Esophagus (tissue), 2 donors: ENCODE data around the gene DBH. TPM values are rescaled to one million over a fixed set of nuclear protein-coding genes. Genes with fewer than 3 reads are reported as not detected.

Experiments
- H3K27ac ChIP-seq, 2 donors: one replicate each; pipeline ENCODE4 v1.5.1; 2013; ENCODE audit warnings: low read depth in 2 of 2, mild to moderate bottlenecking in 2 of 2, inconsistent platforms in 1 of 2, low read length in 1 of 2, moderate library complexity in 1 of 2
- H3K27me3 ChIP-seq, 2 donors: one replicate each; pipeline ENCODE4 v1.6.1; 2013; ENCODE audit warnings: low read length in 2 of 2, control low read depth in 1 of 2, mild to moderate bottlenecking in 1 of 2; ENCODE audit not compliant: insufficient read depth in 2 of 2, control insufficient read depth in 1 of 2
- H3K36me3 ChIP-seq, 2 donors: one replicate each; pipeline ENCODE4 v1.6.1; 2013; ENCODE audit warnings: low read length in 1 of 2; ENCODE audit not compliant: control insufficient read depth in 2 of 2, insufficient read depth in 2 of 2
- H3K4me1 ChIP-seq, 2 donors: one replicate each; pipeline ENCODE4 v1.6.1; 2013; ENCODE audit warnings: low read length in 1 of 2; ENCODE audit not compliant: control insufficient read depth in 2 of 2, insufficient read depth in 2 of 2
- H3K4me3 ChIP-seq, 2 donors: one replicate each; pipeline ENCODE4 v1.5.1; 2013; ENCODE audit warnings: low read length in 2 of 2, mild to moderate bottlenecking in 2 of 2, low read depth in 1 of 2, moderate library complexity in 1 of 2
- H3K9me3 ChIP-seq, 2 donors: one replicate each; pipeline ENCODE4 v1.6.1; 2013; ENCODE audit warnings: mild to moderate bottlenecking in 2 of 2, low read depth in 1 of 2, low read length in 1 of 2, moderate library complexity in 1 of 2; ENCODE audit not compliant: control insufficient read depth in 2 of 2, insufficient read depth in 1 of 2
- WGBS, 2 donors: extraction: QIAGEN DNeasy Blood & Tissue Kit; methylation state at CpG; one replicate each; pipeline ENCODE4 v1.1.7; 2013; 5-methylcytosine and 5-hydroxymethylcytosine counted together
- polyA plus RNA-seq, 2 donors: library from polyadenylated mRNA; stranded (reverse); fragments of 200-250 nt; gene quantifications; one replicate each; pipeline ENCODE4 v1.2.3, GENCODE V29; 2013
- donor health status: healthy with polysubstance abuse.
- donor health status: Bipolar disorder and iron deficiency.

DBH gene
- polyA plus RNA-seq, 2 donors = 0.01 TPM; not detected in 1

GRCh38 chr9:133593587-133594253 is 42.4 kb upstream of the DBH start:
- Histone ChIP-seq H3K27ac (no peak overlapping the region), H3K9me3 (peaks cover 6 to 13% of the 10 kb centered on the region in 2 donors), H3K4me3 (no peak overlapping the region), H3K27me3 (no peaks in the 10 kb centered on the region), H3K4me1 (no peaks in the 10 kb centered on the region), H3K36me3 (no peaks in the 10 kb centered on the region)
- 73% methylated on average over 15 of the region's 15 CpGs for WGBS, 2 donors

GRCh38 chr9:133594310-133594709 is 41.9 kb upstream of the DBH start:
- Histone ChIP-seq H3K4me3 (no peak overlapping the region), H3K27me3 (no peaks in the 10 kb centered on the region)
- WGBS, 2 donors = 93 to 97% methylated on average over 2 of the region's 2 CpGs

GRCh38 chr9:133595910-133596309 is 40.3 kb upstream of the DBH start:
- 87 to 89% methylated on average over 8 of the region's 8 CpGs for WGBS, 2 donors

More at GRCh38 chr9:133594310-133594709, 41.9 kb upstream of the DBH start:
- H3K4me1 ChIP-seq = no peaks in the 10 kb centered on the region
- H3K9me3 ChIP-seq = peaks cover 6 to 16% of the 10 kb centered on the region in 2 donors
- H3K36me3 ChIP-seq = no peaks in the 10 kb centered on the region
- H3K27ac ChIP-seq = no peak overlapping the region

GRCh38 chr9:133597316-133597957 is 38.7 kb upstream of the DBH start:
- no peaks in the 10 kb centered on the region for H3K36me3 ChIP-seq
- no peaks in the 10 kb centered on the region for H3K27me3 ChIP-seq
- 78 to 82% methylated on average over 7 of the region's 7 CpGs for WGBS, 2 donors
- no peak overlapping the region for H3K27ac ChIP-seq
- no peak overlapping the region for H3K4me3 ChIP-seq
- no peaks in the 10 kb centered on the region for H3K4me1 ChIP-seq
- H3K9me3 ChIP-seq = peaks cover 6 to 18% of the 10 kb centered on the region in 2 donors

More at GRCh38 chr9:133595910-133596309, 40.3 kb upstream of the DBH start:
- Histone ChIP-seq H3K27me3 (no peaks in the 10 kb centered on the region), H3K4me1 (no peaks in the 10 kb centered on the region), H3K27ac (no peak overlapping the region), H3K36me3 (no peaks in the 10 kb centered on the region), H3K9me3 (peaks cover 6 to 18% of the 10 kb centered on the region in 2 donors), H3K4me3 (no peak overlapping the region)

GRCh38 chr9:133598978-133599377 is 37.2 kb upstream of the DBH start:
- peaks cover 6 to 18% of the 10 kb centered on the region in 2 donors for H3K9me3 ChIP-seq
- H3K4me3 ChIP-seq = no peak overlapping the region
- H3K27me3 ChIP-seq = no peaks in the 10 kb centered on the region
- no peaks in the 10 kb centered on the region for H3K36me3 ChIP-seq
- WGBS, 2 donors = 85 to 86% methylated on average over 7 of the region's 7 CpGs
- no peaks in the 10 kb centered on the region for H3K4me1 ChIP-seq
- no peak overlapping the region for H3K27ac ChIP-seq

GRCh38 chr9:133599470-133600173 is 36.5 kb upstream of the DBH start:
- WGBS, 2 donors = 96% methylated on average over 6 of the region's 6 CpGs
- H3K9me3 ChIP-seq = peaks cover 6 to 18% of the 10 kb centered on the region in 2 donors
- H3K27ac ChIP-seq = no peak overlapping the region
- no peak overlapping the region for H3K4me3 ChIP-seq
- H3K4me1 ChIP-seq = no peaks in the 10 kb centered on the region
- H3K36me3 ChIP-seq = no peaks in the 10 kb centered on the region
- no peaks in the 10 kb centered on the region for H3K27me3 ChIP-seq

- no peak overlapping the region for H3K4me3 ChIP-seq
- no peaks in the 10 kb centered on the region for H3K27me3 ChIP-seq
- no peaks in the 10 kb centered on the region for H3K4me1 ChIP-seq
- no peak overlapping the region for H3K27ac ChIP-seq
- H3K36me3 ChIP-seq = no peaks in the 10 kb centered on the region
- H3K9me3 ChIP-seq = peaks cover 6 to 18% of the 10 kb centered on the region in 2 donors
- 66 to 67% methylated on average over 7 of the region's 7 CpGs for WGBS, 2 donors
Measured at GRCh38 chr9:133600739-133601138, 35.4 kb upstream of the DBH start.

GRCh38 chr9:133601746-133602145 is 34.4 kb upstream of the DBH start:
- no peak overlapping the region for H3K27ac ChIP-seq
- H3K27me3 ChIP-seq = no peaks in the 10 kb centered on the region
- 75 to 76% methylated on average over 7 to 10 of the region's 10 CpGs for WGBS, 2 donors
- H3K4me3 ChIP-seq = no peak overlapping the region
- no peaks in the 10 kb centered on the region for H3K4me1 ChIP-seq
- H3K9me3 ChIP-seq = peaks cover 0 to 18% of the 10 kb centered on the region in 2 donors
- H3K36me3 ChIP-seq = no peaks in the 10 kb centered on the region

GRCh38 chr9:133602277-133602676 is 33.9 kb upstream of the DBH start:
- no peaks in the 10 kb centered on the region for H3K27me3 ChIP-seq
- no peaks in the 10 kb centered on the region for H3K36me3 ChIP-seq
- H3K9me3 ChIP-seq = peaks cover 0 to 18% of the 10 kb centered on the region in 2 donors
- H3K4me3 ChIP-seq = no peak overlapping the region
- 62 to 71% methylated on average over 10 of the region's 10 CpGs for WGBS, 2 donors
- no peak overlapping the region for H3K27ac ChIP-seq
- no peaks in the 10 kb centered on the region for H3K4me1 ChIP-seq
